ENCODE results near the gene PHOX2B. TPM values are rescaled to one million over a fixed set of nuclear protein-coding genes. Genes with fewer than 3 reads are reported as not detected.

The PHOX2B gene
- total RNA-seq: not detected

DNA sequence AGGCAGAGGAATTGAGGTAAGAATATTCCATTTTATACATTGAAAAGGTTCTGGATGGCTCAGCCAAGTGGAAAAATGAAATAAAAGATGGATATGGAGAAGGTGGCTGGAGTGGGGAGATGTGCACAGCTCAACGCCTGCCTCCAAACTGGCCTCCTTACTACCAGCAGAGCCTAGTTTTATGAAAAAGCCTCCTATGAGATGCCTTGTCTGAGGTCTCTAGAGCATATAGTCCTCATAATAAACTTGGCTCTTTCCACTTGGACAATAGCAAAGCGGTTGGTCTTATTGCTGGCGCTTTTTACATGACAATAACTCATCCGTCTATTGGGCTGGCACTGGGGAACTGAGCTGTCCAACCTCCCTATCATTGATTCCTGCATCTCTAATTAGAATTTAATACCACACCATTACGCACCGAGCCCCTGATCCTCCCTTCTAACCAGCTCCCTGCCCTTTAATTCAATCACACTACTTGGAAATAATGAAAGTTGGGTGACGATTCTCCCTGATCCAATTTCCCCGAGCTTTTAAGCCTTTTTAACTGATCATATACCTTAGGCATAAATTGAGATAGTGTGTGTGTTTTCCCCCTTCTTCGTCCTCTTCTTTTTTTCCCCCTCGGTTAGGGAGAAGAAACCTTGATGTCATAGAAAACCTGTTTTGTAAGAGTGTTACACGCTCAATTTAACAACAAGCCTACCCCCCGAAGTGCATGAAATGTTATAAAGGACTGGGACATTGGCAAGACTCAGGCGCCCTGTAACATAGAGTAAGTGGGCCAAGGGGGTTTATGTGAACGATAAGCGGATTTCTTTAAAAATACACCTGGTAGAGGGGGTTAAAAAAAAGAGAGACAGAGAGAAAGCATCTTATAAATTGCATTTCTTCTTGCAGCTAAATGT, at the start of gene PHOX2B:
PHOX2B (minus strand) TSS at position 155 of the 905 bp plus-strand sequence; CDS start at position 40, 115 bp downstream.
- in situ Hi-C loops (cut with MboI; ENCODE audit: low sequenced_read_pairs in 4 of 4) (no loop called here), intact Hi-C loops (cut with DNase I; ENCODE audit: low total_unique reads) (no loop called here)
- DNase-seq: no peak
- Histone ChIP-seq H3K27ac (no peak within 1 kb of the TSS), H3K4me3 (peak within 1 kb of the TSS in 1 of 4 donors; percentile 44), H3K4me1 (peaks cover 0 to 6% of the 10 kb centered on the region in 2 donors), H3K36me3 (no peaks in the 10 kb centered on the region), H3K9me3 (no peaks in the 10 kb centered on the region), H3K27me3 (peaks cover 90 to 96% (median 96%) of the 10 kb centered on the region in 3 donors)
- TF ChIP-seq, protein P1, sequence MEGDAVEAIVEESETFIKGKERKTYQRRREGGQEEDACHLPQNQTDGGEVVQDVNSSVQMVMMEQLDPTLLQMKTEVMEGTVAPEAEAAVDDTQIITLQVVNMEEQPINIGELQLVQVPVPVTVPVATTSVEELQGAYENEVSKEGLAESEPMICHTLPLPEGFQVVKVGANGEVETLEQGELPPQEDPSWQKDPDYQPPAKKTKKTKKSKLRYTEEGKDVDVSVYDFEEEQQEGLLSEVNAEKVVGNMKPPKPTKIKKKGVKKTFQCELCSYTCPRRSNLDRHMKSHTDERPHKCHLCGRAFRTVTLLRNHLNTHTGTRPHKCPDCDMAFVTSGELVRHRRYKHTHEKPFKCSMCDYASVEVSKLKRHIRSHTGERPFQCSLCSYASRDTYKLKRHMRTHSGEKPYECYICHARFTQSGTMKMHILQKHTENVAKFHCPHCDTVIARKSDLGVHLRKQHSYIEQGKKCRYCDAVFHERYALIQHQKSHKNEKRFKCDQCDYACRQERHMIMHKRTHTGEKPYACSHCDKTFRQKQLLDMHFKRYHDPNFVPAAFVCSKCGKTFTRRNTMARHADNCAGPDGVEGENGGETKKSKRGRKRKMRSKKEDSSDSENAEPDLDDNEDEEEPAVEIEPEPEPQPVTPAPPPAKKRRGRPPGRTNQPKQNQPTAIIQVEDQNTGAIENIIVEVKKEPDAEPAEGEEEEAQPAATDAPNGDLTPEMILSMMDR (IDR thresholded peaks at IDR 0.05 in 4 of 5, conservative IDR thresholded peaks at IDR 0.05 in 1 of 5): no peak
- TF ChIP-seq POLR2A (IDR thresholded peaks at IDR 0.05): no peak
- no peak for ATAC-seq

- in situ Hi-C loops (cut with MboI; ENCODE audit: low sequenced_read_pairs in 4 of 4) (no loop called here), intact Hi-C loops (cut with DNase I; ENCODE audit: low total_unique reads) (no loop called here)
- TF ChIP-seq, protein P1 (IDR thresholded peaks at IDR 0.05 in 4 of 5, conservative IDR thresholded peaks at IDR 0.05 in 1 of 5): no peak
- TF ChIP-seq POLR2A (IDR thresholded peaks at IDR 0.05): no peak
- no peaks in the 10 kb centered on the region for H3K9me3 ChIP-seq
- no peaks in the 10 kb centered on the region for H3K27me3 ChIP-seq
- H3K36me3 ChIP-seq: no peaks in the 10 kb centered on the region
- H3K4me1 ChIP-seq: no peaks in the 10 kb centered on the region
- H3K27ac ChIP-seq: no peak overlapping the region
- H3K4me3 ChIP-seq: no peak overlapping the region
- DNase-seq (no peak), ATAC-seq (no peak)
Measured at GRCh38 chr4:41797260-41797659, 48.7 kb upstream of the PHOX2B start.

- Histone ChIP-seq H3K4me1 (no peaks in the 10 kb centered on the region), H3K4me3 (no peak overlapping the region), H3K36me3 (no peaks in the 10 kb centered on the region), H3K27me3 (no peaks in the 10 kb centered on the region), H3K27ac (no peak overlapping the region), H3K9me3 (no peaks in the 10 kb centered on the region)
- ATAC-seq (no peak), DNase-seq (no peak)
- in situ Hi-C loops (cut with MboI; ENCODE audit: low sequenced_read_pairs in 4 of 4) (no loop called here), intact Hi-C loops (cut with DNase I; ENCODE audit: low total_unique reads) (no loop called here)
- TF ChIP-seq POLR2A (IDR thresholded peaks at IDR 0.05): no peak
- TF ChIP-seq, protein P1 (IDR thresholded peaks at IDR 0.05 in 4 of 5, conservative IDR thresholded peaks at IDR 0.05 in 1 of 5): no peak
Measured at GRCh38 chr4:41796545-41797210, 48.2 kb upstream of the PHOX2B start.

GRCh38 chr4:41795796-41796385, 47.4 kb upstream of the PHOX2B start:
- Histone ChIP-seq H3K27me3 (no peaks in the 10 kb centered on the region), H3K9me3 (no peaks in the 10 kb centered on the region), H3K4me3 (no peak overlapping the region), H3K27ac (no peak overlapping the region), H3K4me1 (no peaks in the 10 kb centered on the region), H3K36me3 (no peaks in the 10 kb centered on the region)
- TF ChIP-seq, protein P1 (IDR thresholded peaks at IDR 0.05 in 4 of 5, conservative IDR thresholded peaks at IDR 0.05 in 1 of 5): no peak
- no peak for TF ChIP-seq POLR2A (IDR thresholded peaks at IDR 0.05)
- ATAC-seq: no peak
- intact Hi-C loops (cut with DNase I; ENCODE audit: low total_unique reads) (no loop called here), in situ Hi-C loops (cut with MboI; ENCODE audit: low sequenced_read_pairs in 4 of 4) (no loop called here)
- no peak for DNase-seq
